Measurements from ENCODE around the gene FAXDC2. TPM values are rescaled to one million over a fixed set of nuclear protein-coding genes. Genes with fewer than 3 reads are reported as not detected.
"Not testable (repeated sequence)": the region's sequence is repeated elsewhere in the genome, so short reads cannot be mapped to it uniquely, and the experiment has no call there.

The FAXDC2 gene
- total RNA-seq, 2 donors from 2014 or later = 22.1 to 24.6 TPM

DNA sequence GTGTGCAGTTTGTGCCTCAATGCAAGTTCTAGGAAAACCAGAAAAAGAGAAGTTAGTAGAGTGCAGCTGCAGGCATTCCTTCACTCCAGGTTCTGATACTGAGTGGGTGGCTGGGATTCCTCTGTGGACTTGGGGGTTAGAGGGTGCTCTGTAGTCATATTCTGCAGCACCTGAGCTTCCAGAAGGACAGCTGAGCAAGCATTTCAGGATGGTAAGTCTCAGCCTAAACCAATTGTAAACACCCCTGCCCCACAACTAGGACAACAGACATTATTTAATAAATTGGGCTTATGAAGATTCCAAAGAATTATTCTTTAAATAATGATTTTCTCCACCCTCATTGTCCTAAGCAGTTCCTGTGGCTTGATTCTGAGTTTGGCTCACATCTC, 9.1 kb downstream of the FAXDC2 start:
- no peak overlapping the region for H3K27ac ChIP-seq
- no peak for DNase-seq (ENCODE audit: low spot score)
- H3K9me3 ChIP-seq = no peaks in the 10 kb centered on the region
- H3K4me1 ChIP-seq = peaks cover 0 to 15% of the 10 kb centered on the region in 2 donors
- H3K36me3 ChIP-seq = peaks cover 19% of the 10 kb centered on the region
- no peak for TF ChIP-seq CTCF (IDR thresholded peaks at IDR 0.05)
- no peak overlapping the region for H3K4me3 ChIP-seq
- no peaks in the 10 kb centered on the region for H3K27me3 ChIP-seq

DNA sequence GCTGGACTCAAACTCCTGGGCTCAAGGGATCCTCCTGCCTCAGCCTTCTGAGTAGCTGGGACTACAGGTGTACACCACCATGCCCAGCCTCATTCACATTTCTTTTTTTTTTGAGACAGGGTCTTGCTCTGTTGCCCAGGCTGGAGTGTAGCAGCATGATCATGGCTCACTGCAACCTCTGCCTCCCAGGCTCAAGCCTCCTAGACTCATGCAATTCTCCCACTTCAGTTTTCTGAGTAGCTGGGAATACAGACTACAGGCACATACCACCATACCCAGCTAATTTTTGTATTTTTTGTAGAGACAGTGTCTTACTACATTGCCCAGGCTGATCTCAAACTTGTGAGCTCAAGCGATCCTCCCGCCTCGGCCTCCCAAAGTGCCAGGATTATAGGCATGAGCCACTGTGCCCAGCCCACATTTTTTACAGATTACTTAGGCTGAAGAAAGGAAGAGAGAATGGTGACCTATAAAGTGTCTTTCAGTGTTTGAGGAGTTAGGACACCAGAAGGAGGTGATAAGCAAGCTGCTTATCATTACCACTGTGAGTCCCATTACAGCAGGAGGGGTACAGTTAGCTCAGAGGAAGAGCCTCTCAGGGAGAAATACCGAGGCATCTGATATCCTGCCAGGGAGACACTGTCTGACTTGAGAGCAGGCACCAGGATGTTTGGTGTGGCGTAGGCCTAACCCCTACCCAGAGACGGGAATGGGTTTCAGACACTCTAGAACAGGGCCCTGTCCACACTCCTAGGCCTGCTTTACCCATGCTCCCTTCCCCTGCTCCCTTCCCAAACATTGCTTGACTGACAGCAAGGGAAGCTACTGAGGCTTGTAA, 9.7 kb downstream of the FAXDC2 start:
- TF ChIP-seq CTCF (IDR thresholded peaks at IDR 0.05) = no peak
- no peak overlapping the region for H3K27ac ChIP-seq
- peaks cover 19% of the 10 kb centered on the region for H3K36me3 ChIP-seq
- no peak for DNase-seq (ENCODE audit: low spot score)
- H3K4me1 ChIP-seq = peaks cover 0 to 20% of the 10 kb centered on the region in 2 donors
- H3K4me3 ChIP-seq = no peak overlapping the region
- H3K27me3 ChIP-seq = no peaks in the 10 kb centered on the region
- H3K9me3 ChIP-seq = no peaks in the 10 kb centered on the region

- no peak for DNase-seq (ENCODE audit: low spot score)
- H3K27me3 ChIP-seq = no peaks in the 10 kb centered on the region
- H3K9me3 ChIP-seq = no peaks in the 10 kb centered on the region
- H3K27ac ChIP-seq = no peak overlapping the region
- TF ChIP-seq CTCF (IDR thresholded peaks at IDR 0.05) = no peak
- no peak overlapping the region for H3K4me3 ChIP-seq
- peaks cover 19% of the 10 kb centered on the region for H3K36me3 ChIP-seq
- peaks cover 0 to 29% of the 10 kb centered on the region in 2 donors for H3K4me1 ChIP-seq
These were observed 13.1 kb downstream of the FAXDC2 start for GRCh38 chr5:154837009-154837901.

- no peak overlapping the region for H3K4me3 ChIP-seq
- peak overlapping the region; percentile 60 to 75 for H3K27ac ChIP-seq
- no peak for TF ChIP-seq CTCF (IDR thresholded peaks at IDR 0.05)
- H3K4me1 ChIP-seq = peaks cover 0 to 23% of the 10 kb centered on the region in 2 donors
- no peaks in the 10 kb centered on the region for H3K9me3 ChIP-seq
- no peaks in the 10 kb centered on the region for H3K27me3 ChIP-seq
- no peak for DNase-seq (ENCODE audit: low spot score)
- H3K36me3 ChIP-seq = peaks cover 21% of the 10 kb centered on the region
These were observed 14.2 kb downstream of the FAXDC2 start for GRCh38 chr5:154836225-154836624.

- Histone ChIP-seq H3K27ac (peak overlapping the region; percentile 60 to 75), H3K36me3 (peaks cover 26% of the 10 kb centered on the region), H3K4me3 (peak overlapping the region in 1 of 2 donors; percentile 4), H3K4me1 (peaks cover 0 to 19% of the 10 kb centered on the region in 2 donors)
- not testable (repeated sequence) for H3K27me3 ChIP-seq; DNase-seq (ENCODE audit: low spot score); H3K9me3 ChIP-seq
These were observed 14.7 kb downstream of the FAXDC2 start for GRCh38 chr5:154835701-154836052.

- DNase-seq (ENCODE audit: low spot score) = no peak
- no peak overlapping the region for H3K4me3 ChIP-seq
- peaks cover 42% of the 10 kb centered on the region for H3K36me3 ChIP-seq
These were observed 16.4 kb downstream of the FAXDC2 start for GRCh38 chr5:154834053-154834452.

GRCh38 chr5:154832804-154833203, 17.6 kb downstream of the FAXDC2 start:
- not testable (repeated sequence) for DNase-seq (ENCODE audit: low spot score); H3K4me3 ChIP-seq; H3K27me3 ChIP-seq; H3K9me3 ChIP-seq; H3K27ac ChIP-seq
- Histone ChIP-seq H3K36me3 (peaks cover 46% of the 10 kb centered on the region), H3K4me1 (peaks cover 0 to 19% of the 10 kb centered on the region in 2 donors)

More at GRCh38 chr5:154834053-154834452, 16.4 kb downstream of the FAXDC2 start:
- no peak for TF ChIP-seq CTCF (IDR thresholded peaks at IDR 0.05)
- H3K27me3 ChIP-seq = no peaks in the 10 kb centered on the region
- peaks cover 0 to 19% of the 10 kb centered on the region in 2 donors for H3K4me1 ChIP-seq
- H3K27ac ChIP-seq = peak overlapping the region in 1 of 2 donors; percentile 75
- no peaks in the 10 kb centered on the region for H3K9me3 ChIP-seq

Data from right atrium auricular region (tissue), 2 donors.